HepG2 (cell line): ENCODE results near the gene FAM199X. TPM values are rescaled to one million over a fixed set of nuclear protein-coding genes. Genes with fewer than 3 reads are reported as not detected.

ENCODE experiments used
- ATAC-seq: fragments of 200-7000 bp; cut with Tn5 transposase; 3 replicates; pipeline ENCODE4 v1.9.1; 2020; ENCODE audit warnings: mild to moderate bottlenecking, moderate library complexity
- BruUV-seq: library from RNA; stranded (reverse); fragments of 400-500 nt; replicated peaks from 2 replicates; lab custom pipeline; 2021; lab: Mats Ljungman, UMichigan
- CTCF ChIA-PET: fragments of 300-600 bp; formaldehyde crosslinking; extraction: SDS; loops from one replicate; lab custom pipeline; 2021; ENCODE audit warnings: low total read pairs, inconsistent platforms, low intra/inter-chr PET ratio; lab: Yijun Ruan, JAX
- POLR2A ChIA-PET: fragments of 350-600 bp; sonication (Branson Sonifier 250); formaldehyde crosslinking; loops from one replicate; lab custom pipeline; 2020; ENCODE audit warnings: antibody characterized with exemption, inconsistent platforms; lab: Yijun Ruan, JAX
- DNase-seq: peaks from one replicate; pipeline ENCODE4 v3.0.0-alpha.2; 2015; ENCODE audit warnings: low spot score
- FAIRE-seq: peaks from 3 replicates; lab custom pipeline; 2011; peaks lifted over from hg19 to GRCh38; lab: Jason Lieb, UNC
- H2AFZ ChIP-seq: one replicate; pipeline ENCODE4 v1.6.1; 2011; ENCODE audit warnings: low read length, inconsistent platforms
- H3K27ac ChIP-seq: fragments of 300-600 bp; 3 replicates; pipeline ENCODE4 v1.8.0; 2011; ENCODE audit warnings: mixed run types, mild to moderate bottlenecking, mixed read lengths, low read length, inconsistent platforms; ENCODE audit not compliant: insufficient read depth; ENCODE audit errors: extremely low read length
- H3K27me3 ChIP-seq, 2 experiments: fragments of 200-600 bp in 1 of 2; 2 replicates in 1 of 2; 3 replicates in 1 of 2; pipeline versions ENCODE4 v1.6.0 to v1.8.0; 2011; ENCODE audit warnings: low read length in 2 of 2, mild to moderate bottlenecking in 2 of 2, moderate library complexity in 2 of 2, inconsistent platforms in 1 of 2; ENCODE audit not compliant: insufficient read depth in 2 of 2, control insufficient read depth in 1 of 2
- H3K36me3 ChIP-seq, 2 experiments: fragments of 200-600 bp in 1 of 2; replicated peaks in 1 of 2; 2 replicates in 1 of 2; 3 replicates in 1 of 2; pipeline versions ENCODE4 v1.5.1 to v1.8.0; 2011; ENCODE audit warnings: low read length in 2 of 2, inconsistent platforms in 1 of 2; ENCODE audit not compliant: insufficient read depth in 2 of 2, control insufficient read depth in 1 of 2
- H3K4me1 ChIP-seq: 2 replicates; pipeline ENCODE4 v1.5.1; 2012; ENCODE audit warnings: low read length, inconsistent platforms; ENCODE audit not compliant: insufficient read depth
- H3K4me2 ChIP-seq: 2 replicates; pipeline ENCODE4 v1.6.0; 2011; ENCODE audit warnings: low read depth, low read length, inconsistent platforms
- H3K4me3 ChIP-seq, 3 experiments: fragments of 200-600 bp in 1 of 3; sonication (generic), shearing (Covaris generic) in 1 of 3; replicated peaks in 1 of 3; 2 replicates each; pipeline ENCODE4 v1.5.1; 2011 to 2016; ENCODE audit warnings: low read length in 3 of 3, inconsistent platforms in 2 of 3, low read depth in 2 of 3, mild to moderate bottlenecking in 2 of 3, control low read depth in 1 of 3, mixed read lengths in 1 of 3; ENCODE audit not compliant: insufficient read depth in 1 of 3
- H3K79me2 ChIP-seq: one replicate; pipeline ENCODE4 v1.6.1; 2011; ENCODE audit warnings: low read length, inconsistent platforms; ENCODE audit not compliant: insufficient read depth
- H3K9ac ChIP-seq: 2 replicates; pipeline ENCODE4 v1.6.0; 2011; ENCODE audit warnings: mild to moderate bottlenecking, low read depth, low read length, inconsistent platforms; ENCODE audit not compliant: insufficient read depth
- H3K9me3 ChIP-seq: 2 replicates; pipeline ENCODE4 v1.5.1; 2012; ENCODE audit warnings: mild to moderate bottlenecking, low read length
- H4K20me1 ChIP-seq: 2 replicates; pipeline ENCODE4 v1.6.0; 2011; ENCODE audit warnings: inconsistent platforms, mild to moderate bottlenecking, low read length, moderate library complexity; ENCODE audit not compliant: insufficient read depth
- ARID4A ChIP-seq: sonication (generic); formaldehyde crosslinking; IDR thresholded peaks from 2 replicates; pipeline ENCODE4 v1.5.0; 2020; ENCODE audit warnings: mild to moderate bottlenecking, missing genetic modification reagents, borderline replicate concordance
- HDAC1 ChIP-seq: sonication (generic); formaldehyde crosslinking; IDR thresholded peaks from 2 replicates; pipeline ENCODE4 v1.5.1; 2020; ENCODE audit warnings: mild to moderate bottlenecking, missing genetic modification reagents
- HNF1A ChIP-seq, 2 experiments: sonication (generic) in 1 of 2; formaldehyde crosslinking in 1 of 2; IDR thresholded peaks; 2 replicates each; pipeline versions ENCODE4 v1.4.0 to v1.6.1; 2016 to 2020; ENCODE audit warnings: borderline replicate concordance in 1 of 2, low read depth in 1 of 2, mild to moderate bottlenecking in 1 of 2, missing genetic modification reagents in 1 of 2
- HNF4A ChIP-seq: sonication (generic); formaldehyde crosslinking; IDR thresholded peaks from 2 replicates; pipeline ENCODE4 v1.4.0; 2020; ENCODE audit warnings: missing genetic modification reagents
- KLF11 ChIP-seq: IDR thresholded peaks from 2 replicates; pipeline ENCODE4 v1.6.1; 2016; ENCODE audit warnings: missing compliant biosample characterization
- LRRFIP1 ChIP-seq: sonication (generic); formaldehyde crosslinking; conservative IDR thresholded peaks from 2 replicates; pipeline ENCODE4 v1.4.0; 2020; ENCODE audit warnings: missing genetic modification reagents
- MXI1 ChIP-seq: IDR thresholded peaks from 3 replicates; pipeline ENCODE4 v1.6.1; 2012; ENCODE audit warnings: low read depth, low read length, inconsistent platforms, borderline replicate concordance
- NFYC ChIP-seq: IDR thresholded peaks from 2 replicates; pipeline ENCODE4 v1.6.1; 2016; ENCODE audit warnings: missing genetic modification reagents, missing compliant biosample characterization
- SOX13 ChIP-seq, 3 experiments: fragments of 450-650 bp in 1 of 3; sonication (generic) in 1 of 3; formaldehyde crosslinking in 1 of 3; IDR thresholded peaks in 2 of 3; conservative IDR thresholded peaks in 1 of 3; 2 replicates each; pipeline versions ENCODE4 v1.5.0 to v1.6.1; 2016 to 2020; ENCODE audit warnings: antibody characterized with exemption in 1 of 3, mild to moderate bottlenecking in 1 of 3, missing compliant biosample characterization in 1 of 3, missing genetic modification reagents in 1 of 3, moderate library complexity in 1 of 3
- TEAD2 ChIP-seq: sonication (generic); formaldehyde crosslinking; IDR thresholded peaks from 2 replicates; pipeline ENCODE4 v1.9.0; 2021; ENCODE audit warnings: missing genetic modification reagents
- ZNF253 ChIP-seq: sonication (generic); formaldehyde crosslinking; IDR thresholded peaks from 2 replicates; pipeline ENCODE4 v1.8.0; 2022; ENCODE audit warnings: mild to moderate bottlenecking, missing genetic modification reagents, borderline replicate concordance
- ZNF816 ChIP-seq: sonication (generic); formaldehyde crosslinking; IDR thresholded peaks from 2 replicates; pipeline ENCODE4 v1.8.0; 2022; ENCODE audit warnings: missing genetic modification reagents, mild to moderate bottlenecking, borderline replicate concordance
- WGBS: methylation state at CpG from one replicate; pipeline ENCODE4 v1.1.6; 2017; ENCODE audit warnings: low lambda C conversion rate; 5-methylcytosine and 5-hydroxymethylcytosine counted together
- in situ Hi-C: cut with HindIII; loops from 2 replicates; pipeline ENCODE4 v1.10.0; 2017; ENCODE audit warnings: low pct_unique_long_range_greater_than_20kb; ENCODE audit not compliant: extremely low pct_ligation_motif_present
- intact Hi-C: fragments of 100-400 bp; cut with micrococcal nuclease; formaldehyde crosslinking; loops from one replicate; pipeline ENCODE4 v1.10.0; 2022; ENCODE audit not compliant: unreplicated experiment
- polyA plus RNA-seq, 8 experiments: library from polyadenylated mRNA; depleted of rRNA in 3 of 8; stranded (reverse) in 7 of 8; unstranded in 1 of 8; fragments of >200 nt; fragmentation: Illumina TruSeq in 4 of 8; extraction: Trizol in 4 of 8; gene quantifications; 2 replicates each; pipeline versions ENCODE4 v1.2.1 to v1.2.3, GENCODE V29; 2011 to 2016; ENCODE audit warnings: low read depth in 4 of 8, missing spikeins in 1 of 8, mixed read lengths in 1 of 8; ENCODE audit not compliant: insufficient read depth in 1 of 8
- total RNA-seq, 5 experiments: library from RNA; depleted of rRNA; stranded (reverse); fragments of >200 nt; fragmentation: Illumina TruSeq; extraction: Trizol; gene quantifications; 2 replicates each; pipeline ENCODE4 v1.2.3, GENCODE V29; 2016; ENCODE audit warnings: low read depth in 1 of 5

The FAM199X gene
- total and polyA plus RNA-seq, 2 of the 13 experiments (the other 11 are each of a cell fraction or from before 2014, with no cell fraction given), result 5.1 to 18.0 TPM

GRCh38 chrX:104173841-104174240, 7.6 kb downstream of the FAM199X start:
- Histone ChIP-seq H3K27me3 (no peaks in the 10 kb centered on the region), H3K9me3 (no peaks in the 10 kb centered on the region), H2AFZ (no peak overlapping the region), H3K27ac (no peak overlapping the region), H3K36me3 (0 out of 5 replicates have a peak, but pooled peaks cover 0 to 2% of the 10 kb centered on the region in 2 experiments), H3K4me1 (peaks cover 16% of the 10 kb centered on the region), H3K79me2 (peaks cover 15% of the 10 kb centered on the region), H3K9ac (no peak overlapping the region), H3K4me2 (no peak overlapping the region), H4K20me1 (no peaks in the 10 kb centered on the region), H3K4me3 (no peak overlapping the region)
- ChIA-PET POLR2A (no interaction called here), CTCF (no interaction called here)
- FAIRE-seq (no peak), ATAC-seq (no peak), DNase-seq (no peak)
- WGBS, result 98% methylated on average over 6 of the region's 6 CpGs
- in situ Hi-C loops, result loop anchor here (25.0 kb wide), 1 partner anchor 487 kb away; the partner anchor contains the start of gene MORF4L2
- intact Hi-C loops, result no loop called here
- BruUV-seq, result no TSS peak
- no peak for TF ChIP-seq ZNF816
- no peak for TF ChIP-seq HNF4A (CRISPR knock-in tag)
- TF ChIP-seq MXI1, result no peak
- no peak for TF ChIP-seq HNF1A (IDR thresholded peaks at IDR 0.05; ENCODE audit: low read depth)
- no peak for TF ChIP-seq HNF1A (CRISPR knock-in tag; IDR thresholded peaks at IDR 0.05; ENCODE audit: borderline replicate concordance)
- no peak for TF ChIP-seq ARID4A
- no peak for TF ChIP-seq ZNF253 (CRISPR knock-in tag)
- no peak for TF ChIP-seq NFYC (CRISPR knock-in tag)
- no peak for TF ChIP-seq KLF11
- TF ChIP-seq HDAC1 (CRISPR knock-in tag), result no peak
- TF ChIP-seq LRRFIP1 (CRISPR knock-in tag), result no peak
- TF ChIP-seq TEAD2, result no peak
- TF ChIP-seq SOX13 (IDR thresholded peaks at IDR 0.05), result no peak
- no peak for TF ChIP-seq SOX13 (CRISPR knock-in tag; conservative IDR thresholded peaks at IDR 0.05 in 1 of 2, IDR thresholded peaks at IDR 0.05 in 1 of 2)
